DLD1 (cell line): ENCODE results near the gene CHCHD4.

Source experiments
- in situ Hi-C: cut with HindIII; loops from 2 replicates; pipeline ENCODE4 v1.10.0; 2017; ENCODE audit warnings: low sequenced_read_pairs

CHCHD4 gene

DNA sequence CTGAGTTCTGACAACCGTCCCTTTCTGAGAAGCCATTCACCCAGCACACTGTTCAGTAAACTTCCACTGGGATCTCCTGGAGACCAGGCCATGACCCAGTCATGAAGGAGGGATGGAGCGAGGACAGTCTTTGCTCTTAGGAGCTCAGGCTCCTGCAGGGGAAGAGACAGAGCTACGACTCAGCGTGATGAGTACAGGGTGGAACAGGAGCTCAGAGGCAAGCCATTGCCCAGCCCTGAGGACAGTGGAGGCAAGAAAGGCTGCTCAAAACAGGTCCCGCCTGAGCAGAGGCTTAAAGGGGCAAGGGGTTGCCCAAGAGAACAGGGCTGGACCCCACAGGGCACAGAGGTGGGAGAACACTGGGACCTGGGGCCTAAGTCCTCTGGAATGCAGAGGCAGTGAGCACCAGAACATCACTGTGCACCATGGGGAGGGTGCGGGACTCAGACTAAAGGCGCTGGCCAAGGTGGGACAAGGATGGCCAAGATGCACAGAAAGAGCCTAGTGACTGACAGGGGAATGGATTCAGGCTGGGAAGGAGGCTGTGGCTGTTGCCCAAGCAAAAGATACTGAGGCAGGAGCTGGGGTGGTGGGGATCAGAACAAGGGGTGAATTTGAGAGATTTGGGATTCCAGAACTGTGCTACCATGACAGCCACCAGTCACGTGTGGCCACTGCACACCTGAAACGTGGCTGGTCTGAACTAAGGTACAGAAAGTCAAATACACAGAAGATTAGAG lies 26.0 kb upstream of the CHCHD4 start:
- in situ Hi-C loops = no loop called here

DNA sequence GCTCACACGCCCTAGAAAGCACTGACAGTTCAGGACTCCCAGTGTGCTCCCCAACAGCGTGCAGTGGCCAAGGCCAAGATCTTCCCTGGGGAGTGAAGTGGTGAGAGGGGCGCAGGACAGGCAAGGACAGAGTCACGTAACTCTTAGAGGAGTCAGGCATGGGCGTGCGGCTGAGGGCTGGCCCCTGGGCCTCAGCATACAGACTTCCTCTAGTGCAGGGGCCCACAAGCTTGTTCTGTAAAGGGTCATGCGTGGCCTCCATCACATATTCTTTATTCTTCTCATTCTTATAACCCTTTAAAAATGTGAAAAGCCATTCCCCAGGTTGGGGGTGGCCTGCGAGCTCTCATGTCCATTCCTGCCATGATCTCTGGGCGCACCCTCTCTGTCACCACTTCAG lies 25.4 kb upstream of the CHCHD4 start:
- in situ Hi-C loops = no loop called here

DNA sequence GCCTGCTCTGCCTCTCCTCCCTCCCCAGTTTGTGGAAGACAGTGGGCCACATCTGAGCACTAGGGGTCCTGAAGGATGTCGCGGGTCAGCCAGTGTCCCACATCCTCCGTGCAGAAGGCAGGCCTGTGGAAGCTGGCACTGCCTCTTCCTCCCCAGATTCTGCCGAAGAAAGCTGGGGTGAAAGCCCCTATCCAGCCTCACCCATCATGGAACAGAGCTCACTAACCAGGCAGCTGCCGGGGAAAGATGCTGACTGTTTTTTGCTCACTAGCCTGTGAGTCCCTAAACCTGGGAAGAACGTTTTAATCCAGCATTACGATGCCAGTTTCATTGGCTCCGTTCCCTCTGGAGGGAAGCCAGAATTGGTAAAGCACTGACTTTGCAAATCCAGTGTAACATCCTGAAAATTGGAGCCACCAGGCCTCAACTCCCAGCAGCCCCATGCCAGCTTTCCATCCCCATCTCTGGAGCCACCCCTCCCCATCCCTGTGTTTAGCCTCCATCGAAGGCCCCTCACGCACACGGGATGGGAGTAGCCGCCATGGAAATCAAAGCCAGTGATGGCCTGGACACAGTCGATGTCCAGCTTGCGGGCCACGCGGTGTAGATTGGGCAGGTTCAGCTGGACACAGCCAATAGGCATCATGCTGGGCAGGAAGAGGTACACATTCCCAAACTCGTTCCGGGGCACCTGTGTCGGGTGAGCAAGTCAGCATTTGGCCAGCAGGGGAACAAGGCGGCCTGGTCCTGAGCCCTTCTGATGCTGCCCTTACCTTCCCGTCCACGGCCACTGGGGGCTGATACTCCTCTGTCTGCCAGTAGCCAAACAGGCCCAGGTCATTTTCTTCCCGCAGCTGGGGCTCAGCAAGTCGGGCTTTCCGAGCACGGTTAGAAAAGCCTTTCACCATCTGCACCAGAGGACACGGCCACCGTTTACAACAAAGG lies 23.6 kb upstream of the CHCHD4 start:
- in situ Hi-C loops = no loop called here

DNA sequence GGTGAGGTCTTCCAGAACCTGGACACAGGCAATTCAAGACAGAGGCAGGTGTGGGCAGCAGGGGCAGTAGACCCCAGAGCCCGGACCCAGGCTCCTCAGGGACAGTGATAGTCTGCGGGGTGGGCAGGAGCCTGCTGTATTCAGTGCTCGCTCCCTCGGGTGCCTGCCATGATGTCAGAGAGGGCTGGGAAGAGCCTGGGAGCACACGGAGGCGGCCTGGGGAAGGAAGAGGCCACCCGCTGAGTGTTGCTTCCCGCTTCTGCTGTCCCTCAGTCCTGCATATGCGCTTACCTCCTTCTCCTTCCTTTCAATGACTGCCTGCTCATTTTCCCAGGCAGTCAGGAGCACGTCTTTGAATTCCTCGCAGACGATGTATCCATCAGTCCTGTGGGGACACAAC lies 22.9 kb upstream of the CHCHD4 start:
- in situ Hi-C loops = no loop called here

DNA sequence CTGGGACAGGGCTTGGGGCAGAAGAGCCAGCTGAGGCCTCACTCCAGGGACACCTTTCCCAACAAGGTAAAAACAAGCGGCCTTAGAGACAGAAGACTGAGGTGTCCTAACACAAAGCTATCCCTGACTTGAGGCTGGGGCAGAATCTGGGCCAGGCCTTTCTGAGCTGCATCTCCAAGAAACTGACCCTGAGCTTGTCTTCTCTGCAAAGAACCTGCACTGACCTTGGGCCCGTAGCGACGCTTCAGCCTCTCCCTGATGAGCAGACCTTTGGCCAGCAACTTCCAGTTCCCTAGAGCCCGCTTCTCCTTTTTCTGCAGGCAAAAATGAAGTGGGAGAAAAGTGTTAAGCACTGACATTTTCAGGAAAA lies 22.4 kb upstream of the CHCHD4 start:
- in situ Hi-C loops = no loop called here

DNA sequence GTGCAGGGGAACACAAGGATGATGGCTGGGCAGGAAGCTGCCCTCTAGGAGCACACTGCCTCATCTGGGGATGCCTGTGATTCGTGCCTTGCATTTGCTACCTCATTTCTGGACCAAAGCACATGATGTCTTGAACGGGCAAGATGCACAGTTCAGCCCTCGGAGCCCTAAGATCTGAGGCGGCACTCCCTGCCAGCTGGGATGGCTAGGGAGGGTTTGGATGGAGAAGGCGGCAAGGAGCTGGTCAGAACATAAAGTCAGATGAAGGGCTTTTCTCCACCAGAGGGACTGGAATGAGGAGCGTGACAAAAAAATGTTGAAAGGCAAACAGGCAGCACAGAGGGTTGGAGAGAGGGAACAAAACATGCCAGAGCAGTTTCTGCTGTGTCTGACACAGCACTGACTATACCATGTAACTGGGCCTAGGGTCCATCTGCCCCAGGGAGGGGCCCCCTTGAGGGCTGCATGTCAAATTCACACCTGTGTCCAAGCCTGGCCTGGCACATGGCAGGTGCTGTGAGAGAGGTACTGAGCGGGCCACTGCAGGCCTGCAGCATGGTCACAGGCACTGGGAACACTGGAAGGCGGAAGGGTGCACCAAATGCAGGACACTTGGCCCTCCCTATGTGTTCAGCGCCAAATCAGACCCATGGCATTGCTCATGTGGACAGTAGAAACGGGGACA lies 21.9 kb upstream of the CHCHD4 start:
- in situ Hi-C loops = no loop called here

DNA sequence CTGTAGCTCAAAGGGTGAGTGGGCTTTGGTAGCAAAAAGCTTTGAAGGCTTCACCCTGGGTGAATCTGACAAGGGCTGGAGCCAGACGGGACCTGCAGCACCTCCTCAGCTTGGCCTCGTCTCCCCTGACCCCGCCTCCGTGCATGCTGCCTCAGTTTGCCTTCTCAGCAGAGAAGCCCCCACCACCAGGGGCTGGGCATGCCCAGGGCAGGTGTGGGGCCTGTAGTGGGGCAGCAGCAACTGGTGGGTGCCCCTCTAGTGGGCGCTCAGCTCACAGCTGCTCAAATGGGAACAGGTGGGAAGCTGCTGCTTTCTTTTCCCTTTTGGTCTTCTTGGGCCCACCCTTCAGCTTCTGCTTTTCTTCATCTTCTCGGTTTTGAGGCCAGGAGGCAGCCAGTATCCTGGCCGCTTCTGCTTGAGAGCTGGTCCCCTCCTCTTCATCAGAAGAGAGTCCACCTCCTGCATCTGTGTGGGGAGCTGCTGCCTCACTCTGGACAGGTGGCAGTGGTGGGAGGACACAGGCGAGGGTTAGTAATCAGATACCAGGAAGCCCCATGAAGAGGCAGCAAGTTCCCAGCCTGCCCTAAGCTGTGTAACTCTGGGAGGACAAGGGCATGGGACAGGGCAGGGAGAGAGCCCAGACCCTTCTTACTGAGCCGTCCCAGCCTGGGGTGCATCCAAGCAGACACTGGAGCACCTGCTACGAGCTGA lies 21.2 kb upstream of the CHCHD4 start:
- in situ Hi-C loops = no loop called here

DNA sequence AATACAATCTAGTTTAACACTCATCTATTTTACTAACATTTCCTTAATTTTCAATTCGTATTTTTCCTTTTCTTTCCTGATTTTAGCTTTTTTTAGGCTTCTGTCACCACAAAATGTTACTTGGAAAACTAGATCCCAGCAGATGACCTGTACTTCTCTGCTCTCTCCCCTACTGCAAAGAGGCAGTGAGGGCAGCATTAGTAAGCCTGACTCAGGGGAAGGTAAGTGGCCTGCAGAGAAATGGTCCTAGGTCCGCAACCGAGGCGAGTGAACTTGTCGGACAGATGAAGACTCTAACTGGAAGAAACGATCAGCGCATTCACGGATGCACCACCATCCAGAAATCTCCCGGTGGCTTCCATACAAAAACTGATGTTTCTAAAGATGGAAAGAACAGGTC lies 20.6 kb upstream of the CHCHD4 start:
- in situ Hi-C loops = no loop called here

DNA sequence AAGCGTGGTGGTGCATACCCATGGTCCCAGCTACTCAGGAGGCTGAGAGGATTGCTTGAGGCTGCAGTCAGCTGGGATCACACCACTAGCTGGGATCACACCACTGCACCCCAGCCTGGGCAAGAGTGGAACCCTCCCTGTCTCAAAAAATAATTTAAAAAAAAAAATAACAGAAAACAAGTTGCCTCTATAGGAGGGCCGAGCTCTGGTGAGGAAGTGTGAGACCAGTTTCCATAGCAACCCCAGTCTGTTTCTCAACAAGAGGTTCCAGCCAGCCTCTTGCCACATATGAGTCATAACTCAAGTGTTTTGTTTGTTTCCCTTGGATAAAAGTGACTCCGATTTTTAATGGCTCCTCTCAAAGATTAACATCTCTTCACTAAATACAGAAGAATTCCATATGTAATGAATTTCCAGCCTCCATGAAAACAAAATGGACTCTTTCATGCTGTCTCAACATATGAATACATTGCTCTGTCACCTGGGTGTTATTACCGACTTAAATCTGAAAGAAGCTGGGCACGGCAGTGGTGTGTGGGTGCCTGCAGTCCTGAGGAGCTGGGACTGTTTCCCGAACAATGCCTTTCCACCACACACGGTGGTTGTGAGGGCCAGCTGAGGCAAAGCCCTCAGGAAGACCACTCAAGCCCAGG lies 19.9 kb upstream of the CHCHD4 start:
- in situ Hi-C loops = no loop called here

DNA sequence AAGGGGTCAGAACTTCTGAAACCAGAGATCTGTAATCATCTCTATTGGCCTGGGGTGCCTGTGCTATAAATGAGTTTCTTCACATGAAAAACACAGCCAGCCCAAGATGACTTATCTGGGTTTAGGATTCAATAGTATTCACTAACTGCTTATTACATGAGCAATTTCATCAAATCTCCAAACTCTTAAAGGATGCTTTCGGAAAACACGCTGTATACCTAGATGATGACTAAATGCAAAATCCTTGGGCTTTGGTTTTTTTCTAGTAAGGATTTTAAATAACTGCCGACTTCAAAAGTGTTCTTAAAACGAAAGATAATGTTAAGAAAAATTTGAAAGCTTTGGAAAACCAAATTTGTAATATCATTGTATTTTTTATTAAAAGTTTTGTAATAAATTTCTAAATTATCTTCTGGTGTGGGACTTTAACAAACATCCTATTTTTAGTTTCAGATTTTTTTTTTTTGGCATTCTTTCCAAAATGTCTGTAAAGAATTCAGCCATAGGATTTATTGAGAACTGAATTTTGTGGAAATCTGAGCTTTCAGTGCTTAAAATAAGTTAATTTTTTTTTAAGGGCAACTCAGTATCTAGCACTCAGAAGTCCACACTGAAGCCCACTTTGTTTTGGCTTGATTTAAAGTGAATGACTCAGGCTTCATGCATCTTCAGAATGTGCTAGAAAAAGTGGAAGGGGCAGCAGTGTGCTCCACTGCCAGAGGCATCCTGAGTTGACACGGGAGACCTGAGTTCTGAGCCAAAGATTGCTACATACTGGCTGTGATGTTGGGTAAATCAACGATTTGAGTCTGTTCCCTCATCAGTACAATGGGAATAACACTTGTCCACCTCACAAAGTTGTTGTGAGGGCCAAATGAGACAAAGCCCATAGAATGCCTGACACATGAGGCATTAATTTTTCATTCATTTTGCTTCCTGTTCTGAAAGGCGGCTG lies 18.9 kb upstream of the CHCHD4 start:
- in situ Hi-C loops = no loop called here

DNA sequence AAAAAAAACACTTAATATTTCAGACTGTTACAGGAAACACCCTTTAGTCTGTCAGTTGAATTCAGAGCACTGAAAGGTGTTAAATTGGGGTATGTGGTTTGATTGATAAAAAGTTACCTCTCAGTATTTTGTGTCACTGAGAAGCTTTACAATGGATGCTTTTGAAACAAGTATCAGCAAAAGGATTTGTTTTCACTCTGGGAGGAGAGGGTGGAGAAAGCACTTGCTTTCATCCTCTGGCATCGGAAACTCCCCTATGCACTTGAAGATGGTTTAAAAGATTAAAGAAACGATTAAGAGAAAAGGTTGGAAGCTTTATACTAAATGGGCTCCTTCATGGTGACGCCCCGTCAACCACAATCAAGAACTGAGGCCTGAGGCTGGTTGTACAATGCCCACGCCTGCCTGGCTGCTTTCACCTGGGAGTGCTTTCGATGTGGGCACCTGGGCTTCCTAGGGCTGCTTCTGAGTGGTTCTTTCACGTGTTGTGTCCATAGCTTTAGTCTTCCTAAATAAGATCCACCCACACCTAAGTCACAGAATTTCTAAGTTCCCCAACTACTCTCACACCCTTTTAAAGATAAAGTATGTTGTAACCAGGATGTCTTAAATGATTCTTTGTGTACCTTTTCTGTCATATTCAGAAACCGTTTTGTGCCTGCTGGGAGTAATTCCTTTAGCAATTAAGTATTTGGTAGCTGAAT lies 18.0 kb upstream of the CHCHD4 start:
- in situ Hi-C loops = no loop called here

DNA sequence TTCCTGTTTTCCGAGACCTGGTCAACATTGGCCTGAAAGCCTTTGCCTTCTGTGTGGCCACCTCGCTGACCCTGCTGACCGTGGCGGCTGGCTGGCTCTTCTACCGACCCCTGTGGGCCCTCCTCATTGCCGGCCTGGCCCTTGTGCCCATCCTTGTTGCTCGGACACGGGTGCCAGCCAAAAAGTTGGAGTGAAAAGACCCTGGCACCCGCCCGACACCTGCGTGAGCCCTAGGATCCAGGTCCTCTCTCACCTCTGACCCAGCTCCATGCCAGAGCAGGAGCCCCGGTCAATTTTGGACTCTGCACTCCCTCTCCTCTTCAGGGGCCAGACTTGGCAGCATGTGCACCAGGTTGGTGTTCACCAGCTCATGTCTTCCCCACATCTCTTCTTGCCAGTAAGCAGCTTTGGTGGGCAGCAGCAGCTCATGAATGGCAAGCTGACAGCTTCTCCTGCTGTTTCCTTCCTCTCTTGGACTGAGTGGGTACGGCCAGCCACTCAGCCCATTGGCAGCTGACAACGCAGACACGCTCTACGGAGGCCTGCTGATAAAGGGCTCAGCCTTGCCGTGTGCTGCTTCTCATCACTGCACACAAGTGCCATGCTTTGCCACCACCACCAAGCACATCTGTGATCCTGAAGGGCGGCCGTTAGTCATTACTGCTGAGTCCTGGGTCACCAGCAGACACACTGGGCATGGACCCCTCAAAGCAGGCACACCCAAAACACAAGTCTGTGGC lies 17.1 kb upstream of the CHCHD4 start:
- in situ Hi-C loops = no loop called here

DNA sequence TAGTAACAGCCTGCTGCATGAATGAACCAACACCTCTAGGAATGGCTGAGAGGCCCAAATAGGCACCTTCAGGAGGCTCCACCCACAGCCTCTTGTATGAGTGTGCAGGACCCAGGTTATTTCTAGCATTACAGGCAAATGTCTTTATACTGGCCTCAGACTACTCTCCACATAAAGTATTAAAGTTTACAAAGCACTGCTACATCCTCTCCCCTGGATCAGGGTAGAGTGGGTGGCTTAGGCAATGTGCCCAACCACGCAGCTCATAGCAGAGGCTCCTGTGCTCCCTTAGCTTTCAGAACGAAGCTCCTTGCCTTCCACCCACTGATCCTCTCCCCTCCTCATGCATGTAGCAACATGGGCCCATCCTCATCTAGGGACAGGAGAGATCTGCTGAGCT lies 16.5 kb upstream of the CHCHD4 start:
- in situ Hi-C loops = no loop called here

DNA sequence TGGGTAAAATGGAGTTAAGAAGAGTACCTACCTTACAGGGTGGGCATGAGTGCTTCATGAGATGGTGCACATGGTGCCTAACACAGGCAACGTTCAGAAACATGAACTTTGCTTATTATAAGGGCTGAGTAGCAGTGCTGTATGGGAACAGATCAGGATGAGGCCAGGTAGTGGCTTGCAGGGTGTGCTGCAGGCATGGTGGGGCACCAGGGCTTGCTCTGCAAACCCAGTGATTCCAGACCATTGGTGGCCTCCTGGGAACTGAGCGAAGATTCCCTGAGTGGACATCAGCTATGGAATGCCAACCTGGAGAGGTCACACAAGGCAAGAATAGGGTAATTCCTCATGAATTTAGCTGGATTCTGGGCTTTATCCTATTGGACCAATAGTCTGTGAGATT lies 16.0 kb upstream of the CHCHD4 start:
- in situ Hi-C loops = no loop called here

DNA sequence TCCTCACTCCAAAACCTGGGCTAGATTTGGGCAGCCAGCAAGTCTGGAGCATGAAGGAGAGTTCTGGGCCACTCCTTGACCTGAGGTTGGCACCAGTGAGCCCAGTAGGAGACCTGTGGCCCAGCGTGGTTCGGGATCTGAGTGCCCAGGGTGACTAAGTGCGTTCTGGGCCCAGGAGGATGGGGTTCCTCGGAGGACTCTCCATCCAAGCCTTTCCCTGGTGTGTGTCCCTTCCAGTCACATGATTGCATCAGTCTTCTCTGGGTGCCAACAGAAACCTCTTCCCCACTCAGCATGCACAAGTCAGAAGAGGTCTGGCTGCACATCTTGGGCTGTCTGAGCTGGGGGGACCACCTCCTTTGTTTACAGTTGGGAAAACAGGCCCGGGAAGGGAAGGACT lies 15.1 kb upstream of the CHCHD4 start:
- in situ Hi-C loops = no loop called here

DNA sequence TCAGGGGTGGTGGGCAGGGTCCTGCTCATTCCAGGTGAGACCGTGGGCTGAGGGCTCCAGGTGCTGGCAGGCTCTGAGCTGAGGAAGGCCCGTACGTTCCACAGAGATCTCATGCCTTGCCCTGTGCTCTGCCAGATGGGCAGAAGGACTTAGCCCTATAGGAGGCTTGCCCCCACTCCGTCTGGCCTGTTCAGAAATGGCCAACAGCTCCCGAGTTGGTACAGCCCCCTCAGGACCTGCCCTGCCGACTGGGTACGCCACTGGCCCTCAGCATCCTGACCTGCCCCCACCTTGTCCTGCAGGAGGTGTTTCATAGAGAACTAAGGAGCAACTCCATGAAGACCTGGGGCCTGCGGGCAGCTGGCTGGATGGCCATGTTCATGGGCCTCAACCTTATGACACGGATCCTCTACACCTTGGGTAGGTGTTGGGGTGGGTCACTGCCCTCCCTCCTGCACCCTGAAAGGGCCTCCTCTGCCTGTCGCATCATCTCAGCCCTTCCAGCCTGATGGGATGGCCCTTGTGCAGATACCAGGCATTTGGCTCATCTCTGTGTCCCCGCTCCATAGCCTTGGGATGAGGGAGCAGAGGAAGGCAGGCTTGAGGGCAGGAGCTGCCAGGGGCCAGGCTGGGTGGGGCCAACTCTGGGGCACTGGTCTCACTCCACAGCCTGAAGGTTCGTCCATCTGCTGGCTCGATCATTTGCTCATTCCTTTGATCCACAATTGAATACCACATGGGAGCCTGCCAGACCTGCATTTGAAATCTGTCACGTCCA lies 14.4 kb upstream of the CHCHD4 start:
- in situ Hi-C loops = no loop called here

DNA sequence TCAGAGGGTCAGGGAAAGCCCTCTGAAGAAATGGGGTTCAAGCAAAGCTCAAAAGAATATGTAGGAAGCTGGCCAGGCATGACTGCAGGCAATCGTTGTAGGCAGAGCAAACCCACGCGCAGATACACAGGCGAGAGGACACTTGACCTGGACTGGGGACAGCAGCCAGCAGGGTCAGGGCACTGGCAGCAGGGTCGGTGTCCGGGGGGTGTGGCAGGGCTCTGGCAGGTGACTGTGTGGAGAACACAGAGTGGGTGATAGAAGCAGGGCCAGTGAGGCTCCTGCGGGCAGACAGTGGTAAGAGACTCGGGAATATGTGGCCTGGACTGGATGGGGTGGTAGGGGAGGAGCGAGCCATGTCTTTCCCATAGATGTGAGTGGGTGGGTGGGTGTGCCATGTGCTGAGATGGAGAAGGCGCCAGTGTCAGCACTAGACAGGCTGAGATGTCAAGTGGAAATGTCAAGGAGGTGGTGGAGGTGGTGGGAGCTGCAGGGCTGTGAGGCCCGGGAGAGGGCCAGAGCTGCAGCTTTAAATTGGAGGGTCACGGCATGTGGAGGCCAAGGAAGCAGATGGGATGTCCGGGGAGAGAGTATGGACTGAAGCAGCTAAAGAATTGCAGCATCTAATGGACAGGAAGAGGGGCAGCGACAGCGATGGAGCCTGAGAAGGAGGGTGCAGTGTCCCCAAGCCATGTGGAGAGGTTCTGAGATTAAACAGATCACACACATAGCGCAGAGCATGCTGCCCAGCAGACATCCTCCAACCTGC lies 13.6 kb upstream of the CHCHD4 start:
- in situ Hi-C loops = no loop called here
